Body of pancreas (tissue), 4 donors: Measurements from ENCODE around the gene NBL1.

Source experiments
- CTCF ChIP-seq, 7 experiments: fragments of 450-650 bp in 4 of 7; fragments of 200-600 bp in 3 of 7; sonication (generic) in 3 of 7; IDR thresholded peaks; one replicate each; pipeline ENCODE4 v1.5.1; 2016 to 2019; ENCODE audit warnings: antibody characterized with exemption in 7 of 7
- POLR2A ChIP-seq, 3 donors: fragments of 450-650 bp; IDR thresholded peaks; one replicate each; pipeline ENCODE4 v1.6.1; 2016; ENCODE audit warnings: antibody characterized with exemption in 3 of 3, mild to moderate bottlenecking in 2 of 3

DNA sequence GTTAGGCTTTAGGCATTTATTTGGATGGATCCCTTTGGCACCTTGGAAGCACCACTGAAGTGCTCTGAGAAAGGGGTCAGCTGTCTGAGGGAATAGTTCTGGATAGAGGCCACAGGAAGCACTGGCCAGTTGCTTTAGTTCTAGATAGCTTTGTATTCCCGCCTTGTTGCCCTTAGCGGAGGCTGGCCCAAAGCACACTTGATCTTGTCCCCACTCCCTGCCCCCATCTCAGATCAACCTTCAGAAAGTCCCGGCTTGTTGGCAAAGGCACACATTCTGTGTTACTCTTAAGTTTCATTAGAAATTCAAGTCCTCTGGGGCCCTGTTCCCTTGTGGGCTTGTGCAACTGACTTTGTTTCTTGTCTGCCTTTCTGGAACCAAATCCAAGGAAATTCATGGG is 15.2 kb upstream of the NBL1 start:
- TF ChIP-seq CTCF (IDR thresholded peaks at IDR 0.05) (no peak), POLR2A (IDR thresholded peaks at IDR 0.05) (no peak)
